ENCODE measurements around the gene LDB2. TPM values are rescaled to one million over a fixed set of nuclear protein-coding genes. Genes with fewer than 3 reads are reported as not detected.

The LDB2 gene
- total and polyA plus RNA-seq, 2 donors (not counting 3 experiments of a cell fraction or from before 2014, with no cell fraction given), result 127 to 223 TPM

GRCh38 chr4:16791460-16791859 lies 107.0 kb downstream of the LDB2 start:
- intact Hi-C loops (cut with micrococcal nuclease), result loop anchor here (5.0 to 10.0 kb wide), 2 partner anchors 243 to 499 kb away; no protein-coding TSS in a partner anchor
- no peak overlapping the region for H3K4me3 ChIP-seq (replicated peaks in 1 of 3; ENCODE audit: insufficient read depth in 1 of 3, low read depth in 1 of 3, low read length in 3 of 3)
- no peak overlapping the region for H3K27ac ChIP-seq (ENCODE audit: insufficient read depth, low read depth, low read length)
- no peak overlapping the region for H3K9ac ChIP-seq (replicated peaks; ENCODE audit: extremely low read depth, insufficient read depth, low read length)
- no peak overlapping the region for H3K4me2 ChIP-seq (ENCODE audit: insufficient read depth, low read length)
- dilution Hi-C loops (cut with MboI; ENCODE audit: extremely low pct_ligation_motif_present, low sequenced_read_pairs), result no loop called here
- no peaks in the 10 kb centered on the region for H3K27me3 ChIP-seq (ENCODE audit: control insufficient read depth in 2 of 2, insufficient read depth in 2 of 2, low read length in 2 of 2)
- ChIA-PET CTCF (interaction anchor here (0.6 to 5.1 kb wide), 7 partner anchors 101 to 681 kb away, joined by 3 to 54 read pairs (median 4); no protein-coding TSS in a partner anchor), POLR2A (no interaction called here)
- no peaks in the 10 kb centered on the region for H4K20me1 ChIP-seq (replicated peaks; ENCODE audit: control insufficient read depth, extremely low read depth, insufficient read depth, low read length)
- peaks cover 0 to 3% of the 10 kb centered on the region in 2 experiments for H3K36me3 ChIP-seq (ENCODE audit: control insufficient read depth in 2 of 2, extremely low read depth in 1 of 2, insufficient read depth in 2 of 2, low read length in 2 of 2)
- no peaks in the 10 kb centered on the region for H3K9me1 ChIP-seq (replicated peaks; ENCODE audit: control insufficient read depth, extremely low read depth, insufficient read depth, low read length)
- H3K4me1 ChIP-seq (ENCODE audit: control insufficient read depth, extremely low read depth, insufficient read depth, low read length), result peaks cover 29% of the 10 kb centered on the region
- no peaks in the 10 kb centered on the region for H3K9me3 ChIP-seq (replicated peaks; ENCODE audit: control insufficient read depth, insufficient read depth, low read length)
- FAIRE-seq (no peak), DNase-seq (ENCODE audit: low read depth, low spot score) (no peak)
- no TSS peak for BruUV-seq (replicated peaks)
- TF ChIP-seq POLR2A (IDR thresholded peaks at IDR 0.05; ENCODE audit: low read depth, low read length) (no peak), CTCF (IDR thresholded peaks at IDR 0.05; ENCODE audit: extremely low read depth in 1 of 2, insufficient read depth in 1 of 2, low read depth in 1 of 2, low read length in 2 of 2) (no peak), JUN (IDR thresholded peaks at IDR 0.05; ENCODE audit: borderline replicate concordance, insufficient read depth, insufficient read length, low read depth) (no peak), POLR2AphosphoS5 (IDR thresholded peaks at IDR 0.05; ENCODE audit: insufficient read depth, low read depth, low read length) (no peak), GATA2 (IDR thresholded peaks at IDR 0.05; ENCODE audit: insufficient read depth, insufficient read length, low read depth, low read length) (no peak), MYC (IDR thresholded peaks at IDR 0.05; ENCODE audit: low read depth, low read length) (no peak), EZH2 (IDR thresholded peaks at IDR 0.05; ENCODE audit: borderline replicate concordance, low read depth, low read length, severe bottlenecking) (no peak), FOS (IDR thresholded peaks at IDR 0.05; ENCODE audit: borderline replicate concordance, insufficient read depth, low read length) (no peak)
- TF ChIP-seq, protein P1, sequence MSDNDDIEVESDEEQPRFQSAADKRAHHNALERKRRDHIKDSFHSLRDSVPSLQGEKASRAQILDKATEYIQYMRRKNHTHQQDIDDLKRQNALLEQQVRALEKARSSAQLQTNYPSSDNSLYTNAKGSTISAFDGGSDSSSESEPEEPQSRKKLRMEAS (IDR thresholded peaks at IDR 0.05; ENCODE audit: insufficient read depth, insufficient read length), result no peak
- H2AFZ ChIP-seq (ENCODE audit: low read depth, low read length), result no peak overlapping the region
- no peaks in the 10 kb centered on the region for H3K79me2 ChIP-seq (ENCODE audit: control insufficient read depth, insufficient read depth, low read length)
